Esophagus squamous epithelium (tissue), 5 donors: ENCODE measurements around the gene BRWD1. TPM values are rescaled to one million over a fixed set of nuclear protein-coding genes. Genes with fewer than 3 reads are reported as not detected.
"Not testable (repeated sequence)": the region's sequence is repeated elsewhere in the genome, so short reads cannot be mapped to it uniquely, and the experiment has no call there.

Experiments
- DNase-seq: peaks from one replicate; lab custom pipeline; 2025; lab: John Stamatoyannopoulos, UW
- H3K27ac ChIP-seq, 4 donors: fragments of 200-600 bp; sonication (generic); one replicate each; pipeline ENCODE4 v1.5.1; 2016 to 2019; ENCODE audit warnings: mild to moderate bottlenecking in 1 of 4
- H3K27me3 ChIP-seq, 4 donors: fragments of 200-600 bp; sonication (generic); 1 replicate in 3 of 4; 2 replicates in 1 of 4; pipeline versions ENCODE4 v1.5.1 to v1.6.0; 2017 to 2021; ENCODE audit warnings: antibody characterized with exemption in 1 of 4
- H3K36me3 ChIP-seq, 3 donors: fragments of 200-600 bp; sonication (generic); one replicate each; pipeline ENCODE4 v1.5.1; 2016 to 2019
- H3K4me1 ChIP-seq, 3 donors: fragments of 200-600 bp; sonication (generic); one replicate each; pipeline ENCODE4 v1.5.1; 2017 to 2019
- H3K4me3 ChIP-seq, 4 donors: fragments of 200-600 bp; sonication (generic); 1 replicate in 3 of 4; 2 replicates in 1 of 4; pipeline ENCODE4 v1.5.1; 2016 to 2019; ENCODE audit warnings: mild to moderate bottlenecking in 2 of 4, moderate library complexity in 1 of 4
- H3K9me3 ChIP-seq, 3 donors: fragments of 200-600 bp; sonication (generic); one replicate each; pipeline ENCODE4 v1.5.1; 2016 to 2019
- POLR2A ChIP-seq, 4 donors: fragments of 450-650 bp; IDR thresholded peaks; one replicate each; pipeline ENCODE4 v1.6.1; 2017; ENCODE audit warnings: antibody characterized with exemption in 4 of 4, mild to moderate bottlenecking in 4 of 4, moderate library complexity in 3 of 4
- WGBS, 2 donors: methylation state at CpG; one replicate each; pipeline ENCODE4 v1.1.5; 2018; 5-methylcytosine and 5-hydroxymethylcytosine counted together
- intact Hi-C: fragments of 100-400 bp; cut with DNase I; formaldehyde crosslinking; loops from one replicate; pipeline ENCODE4 v1.15.0; 2022
- total RNA-seq, 4 donors: library from RNA; depleted of rRNA; stranded (reverse); fragments of >200 nt; gene quantifications; one replicate each; pipeline ENCODE4 v1.1.0, GENCODE V29; 2016
- TF ChIP-seq, protein P1 (sequence below), 6 experiments: fragments of 450-650 bp in 4 of 6; fragments of 200-600 bp in 2 of 6; sonication (generic) in 2 of 6; IDR thresholded peaks; one replicate each; pipeline ENCODE4 v1.5.1; 2016 to 2019; ENCODE audit warnings: antibody characterized with exemption in 6 of 6, mild to moderate bottlenecking in 4 of 6, moderate library complexity in 4 of 6
- donor health status: DM: yes; HTN: yes; CAD: no.

The BRWD1 gene
- total RNA-seq, 4 donors from 2014 or later: 22.1 to 57.2 (median 26.0) TPM

DNA sequence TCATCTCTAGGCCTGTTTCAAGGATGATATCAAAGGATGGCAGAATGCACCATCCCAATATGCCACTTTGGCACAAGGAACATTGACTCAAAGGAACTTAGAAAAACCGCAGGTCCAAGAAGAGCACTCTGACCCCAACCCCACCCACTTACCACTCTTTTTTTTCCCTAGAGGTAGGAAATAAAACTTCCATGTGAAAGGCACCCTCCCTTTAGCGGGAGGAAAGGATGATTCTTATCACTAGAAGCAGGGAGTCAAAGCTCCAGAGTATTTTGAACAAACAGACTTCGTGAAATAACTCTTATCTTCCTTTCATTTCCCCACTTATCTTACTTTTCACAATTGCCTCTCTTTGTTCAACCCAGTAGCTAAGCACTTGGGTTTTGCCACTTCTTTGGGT, 152.4 kb downstream of the BRWD1 start:
- no peak for DNase-seq
- Histone ChIP-seq H3K4me1 (peaks cover 0 to 14% (median 0%) of the 10 kb centered on the region in 3 donors), H3K36me3 (no peaks in the 10 kb centered on the region), H3K9me3 (peaks cover 0 to 13% (median 0%) of the 10 kb centered on the region in 3 donors), H3K27ac (no peak overlapping the region), H3K4me3 (no peak overlapping the region), H3K27me3 (peaks cover 0 to 3% (median 0%) of the 10 kb centered on the region in 4 donors)
- 63 to 77% methylated on average over 3 of the region's 3 CpGs for WGBS, 2 donors
- intact Hi-C loops: no loop called here
- TF ChIP-seq, protein P1, sequence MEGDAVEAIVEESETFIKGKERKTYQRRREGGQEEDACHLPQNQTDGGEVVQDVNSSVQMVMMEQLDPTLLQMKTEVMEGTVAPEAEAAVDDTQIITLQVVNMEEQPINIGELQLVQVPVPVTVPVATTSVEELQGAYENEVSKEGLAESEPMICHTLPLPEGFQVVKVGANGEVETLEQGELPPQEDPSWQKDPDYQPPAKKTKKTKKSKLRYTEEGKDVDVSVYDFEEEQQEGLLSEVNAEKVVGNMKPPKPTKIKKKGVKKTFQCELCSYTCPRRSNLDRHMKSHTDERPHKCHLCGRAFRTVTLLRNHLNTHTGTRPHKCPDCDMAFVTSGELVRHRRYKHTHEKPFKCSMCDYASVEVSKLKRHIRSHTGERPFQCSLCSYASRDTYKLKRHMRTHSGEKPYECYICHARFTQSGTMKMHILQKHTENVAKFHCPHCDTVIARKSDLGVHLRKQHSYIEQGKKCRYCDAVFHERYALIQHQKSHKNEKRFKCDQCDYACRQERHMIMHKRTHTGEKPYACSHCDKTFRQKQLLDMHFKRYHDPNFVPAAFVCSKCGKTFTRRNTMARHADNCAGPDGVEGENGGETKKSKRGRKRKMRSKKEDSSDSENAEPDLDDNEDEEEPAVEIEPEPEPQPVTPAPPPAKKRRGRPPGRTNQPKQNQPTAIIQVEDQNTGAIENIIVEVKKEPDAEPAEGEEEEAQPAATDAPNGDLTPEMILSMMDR (IDR thresholded peaks at IDR 0.05): no peak
- TF ChIP-seq POLR2A (IDR thresholded peaks at IDR 0.05): no peak

DNA sequence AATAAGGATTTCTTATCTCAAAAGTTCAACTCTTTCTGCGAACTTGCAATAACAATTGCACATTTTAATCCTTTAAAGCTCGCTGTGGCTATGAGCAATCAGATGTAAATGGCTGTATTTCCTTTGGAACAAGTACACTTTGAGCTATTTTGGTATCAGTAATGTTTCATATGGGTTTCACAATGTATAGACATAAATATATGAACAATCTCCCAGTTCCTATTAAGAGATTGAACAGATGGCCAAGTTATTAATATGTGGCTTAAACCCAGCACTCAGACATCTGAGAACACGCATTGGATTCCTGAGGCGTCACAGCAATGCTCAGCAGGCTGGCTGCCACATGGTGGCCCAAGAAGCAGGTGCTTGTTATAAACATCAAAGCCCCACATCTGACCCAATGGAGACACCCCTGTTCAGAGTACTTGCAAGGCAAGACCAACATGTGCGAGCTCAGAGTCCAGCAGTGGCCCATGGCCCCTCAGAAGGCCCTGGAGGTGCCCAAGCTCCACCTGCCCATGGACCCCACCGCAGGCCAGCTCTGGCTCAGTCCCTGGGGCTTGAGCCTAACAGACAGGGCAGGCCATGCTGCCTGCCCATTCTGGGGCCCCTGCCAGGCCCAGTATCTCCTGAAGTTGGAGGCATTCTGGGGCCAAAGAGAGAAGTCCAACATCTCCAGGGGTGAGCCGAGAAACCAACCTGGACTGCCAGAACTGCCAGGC, 153.9 kb downstream of the BRWD1 start:
- no peaks in the 10 kb centered on the region for H3K36me3 ChIP-seq
- intact Hi-C loops: no loop called here
- H3K27ac ChIP-seq: peak overlapping the region in 1 of 4 donors; percentile 15
- DNase-seq: no peak
- H3K4me1 ChIP-seq: peaks cover 0 to 14% (median 0%) of the 10 kb centered on the region in 3 donors
- no peak overlapping the region for H3K4me3 ChIP-seq
- no peak for TF ChIP-seq POLR2A (IDR thresholded peaks at IDR 0.05)
- TF ChIP-seq, protein P1 (IDR thresholded peaks at IDR 0.05): no peak
- 52 to 74% methylated on average over 4 to 6 of the region's 7 CpGs for WGBS, 2 donors
- peaks cover 0 to 8% (median 0%) of the 10 kb centered on the region in 3 donors for H3K9me3 ChIP-seq
- H3K27me3 ChIP-seq: peaks cover 0 to 3% (median 0%) of the 10 kb centered on the region in 4 donors

DNA sequence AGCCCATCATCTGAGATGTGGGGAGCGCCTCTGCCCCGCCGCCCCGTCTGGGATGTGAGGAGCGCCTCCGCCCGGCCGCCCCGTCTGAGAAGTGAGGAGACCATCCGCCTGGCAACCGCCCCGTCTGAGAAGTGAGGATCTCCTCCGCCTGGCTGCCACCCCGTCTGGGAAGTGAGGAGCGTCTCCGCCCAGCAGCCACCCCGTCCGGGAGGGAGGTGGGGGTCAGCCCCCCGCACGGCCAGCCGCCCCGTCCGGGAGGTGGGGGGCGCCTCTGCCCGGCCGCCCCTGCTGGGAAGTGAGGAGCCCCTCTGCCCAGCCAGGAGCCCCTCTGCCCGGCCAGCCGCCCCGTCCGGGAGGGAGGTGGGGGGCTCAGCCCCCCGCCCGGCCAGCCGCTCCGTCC, 156.2 kb downstream of the BRWD1 start:
- H3K9me3 ChIP-seq, intact Hi-C loops, H3K36me3 ChIP-seq, H3K27me3 ChIP-seq, H3K4me3 ChIP-seq, H3K27ac ChIP-seq, DNase-seq: not testable (repeated sequence)
- H3K4me1 ChIP-seq: peaks cover 0 to 23% (median 0%) of the 10 kb centered on the region in 3 donors
- no CpG with 5 or more reads among the region's 34 CpGs for WGBS, 2 donors

DNA sequence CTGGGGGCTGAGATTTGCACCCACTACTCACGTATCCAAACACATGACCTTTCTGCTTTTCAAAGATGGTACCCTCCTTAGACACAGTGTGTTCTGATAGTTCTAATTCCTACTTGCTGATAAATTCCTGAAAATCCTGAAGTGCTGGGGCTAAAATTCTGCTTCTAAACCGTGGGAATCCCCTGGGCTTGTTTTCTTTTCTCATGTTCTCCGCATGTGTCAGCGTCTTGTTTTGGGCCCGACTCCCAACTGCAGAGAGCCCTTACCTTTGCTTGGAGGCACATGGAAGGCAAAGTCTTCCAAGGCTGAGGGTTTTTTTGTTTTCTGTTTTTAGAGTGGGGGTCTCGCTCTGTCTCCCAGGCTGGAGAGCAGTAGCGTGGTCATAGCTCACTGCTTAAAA, 157.4 kb downstream of the BRWD1 start:
- Histone ChIP-seq H3K27ac (no peak overlapping the region), H3K4me3 (no peak overlapping the region), H3K36me3 (no peaks in the 10 kb centered on the region), H3K9me3 (no peaks in the 10 kb centered on the region), H3K4me1 (peaks cover 0 to 23% (median 0%) of the 10 kb centered on the region in 3 donors), H3K27me3 (no peaks in the 10 kb centered on the region)
- TF ChIP-seq, protein P1 (IDR thresholded peaks at IDR 0.05): no peak
- no peak for TF ChIP-seq POLR2A (IDR thresholded peaks at IDR 0.05)
- WGBS, 2 donors: 62 to 65% methylated on average over 7 of the region's 7 CpGs
- intact Hi-C loops: no loop called here
- DNase-seq: no peak

DNA sequence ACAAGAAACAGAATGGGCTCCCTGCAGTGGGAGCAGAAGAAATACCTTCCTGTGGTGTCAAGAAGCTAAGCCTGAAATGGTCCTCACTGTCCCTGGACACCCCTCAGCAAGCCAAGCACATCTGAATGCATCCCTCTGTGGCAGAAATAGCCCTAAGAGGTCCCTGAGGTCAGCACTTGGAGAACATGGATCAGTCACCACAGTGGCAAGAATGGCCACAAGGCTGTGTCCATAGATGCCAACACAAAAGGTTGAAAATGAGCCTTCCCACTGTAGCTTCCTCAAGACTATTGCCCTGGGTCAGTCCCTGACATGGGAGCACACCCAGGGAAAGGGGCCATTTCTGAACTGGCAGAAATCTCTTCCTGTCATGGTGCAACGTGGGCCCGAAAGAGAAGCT, 157.9 kb downstream of the BRWD1 start:
- intact Hi-C loops: no loop called here
- 88 to 92% methylated on average over 2 of the region's 2 CpGs for WGBS, 2 donors
- no peak for DNase-seq

More for the DNA sequence above, 157.9 kb downstream of the BRWD1 start:
- no peaks in the 10 kb centered on the region for H3K9me3 ChIP-seq
- H3K4me1 ChIP-seq: peaks cover 0 to 23% (median 0%) of the 10 kb centered on the region in 3 donors
- H3K4me3 ChIP-seq: no peak overlapping the region
- TF ChIP-seq POLR2A (IDR thresholded peaks at IDR 0.05): no peak
- TF ChIP-seq, protein P1 (IDR thresholded peaks at IDR 0.05): no peak
- H3K27me3 ChIP-seq: no peaks in the 10 kb centered on the region
- no peaks in the 10 kb centered on the region for H3K36me3 ChIP-seq
- H3K27ac ChIP-seq: no peak overlapping the region
